ENCODE results near the gene TECPR1. TPM values are rescaled to one million over a fixed set of nuclear protein-coding genes. Genes with fewer than 3 reads are reported as not detected.

TECPR1 gene
- total RNA-seq, 4 donors from 2014 or later, result 8.1 to 18.4 (median 14.2) TPM

- no peak overlapping the region for H3K4me3 ChIP-seq (ENCODE audit: low read depth, poor library complexity, severe bottlenecking)
- intact Hi-C loops (cut with DNase I; ENCODE audit: low total_unique reads), result no loop called here
- 66 to 81% methylated on average over 17 to 21 of the region's 41 CpGs for WGBS, 2 donors
- DNase-seq (ENCODE audit: low spot score in 2 of 2), result no peak
- TF ChIP-seq POLR2A (IDR thresholded peaks at IDR 0.05), result no peak
- TF ChIP-seq CTCF (IDR thresholded peaks at IDR 0.05), result no peak
These were observed 34.1 kb downstream of the TECPR1 start for GRCh38 chr7:98217623-98218582.

DNA sequence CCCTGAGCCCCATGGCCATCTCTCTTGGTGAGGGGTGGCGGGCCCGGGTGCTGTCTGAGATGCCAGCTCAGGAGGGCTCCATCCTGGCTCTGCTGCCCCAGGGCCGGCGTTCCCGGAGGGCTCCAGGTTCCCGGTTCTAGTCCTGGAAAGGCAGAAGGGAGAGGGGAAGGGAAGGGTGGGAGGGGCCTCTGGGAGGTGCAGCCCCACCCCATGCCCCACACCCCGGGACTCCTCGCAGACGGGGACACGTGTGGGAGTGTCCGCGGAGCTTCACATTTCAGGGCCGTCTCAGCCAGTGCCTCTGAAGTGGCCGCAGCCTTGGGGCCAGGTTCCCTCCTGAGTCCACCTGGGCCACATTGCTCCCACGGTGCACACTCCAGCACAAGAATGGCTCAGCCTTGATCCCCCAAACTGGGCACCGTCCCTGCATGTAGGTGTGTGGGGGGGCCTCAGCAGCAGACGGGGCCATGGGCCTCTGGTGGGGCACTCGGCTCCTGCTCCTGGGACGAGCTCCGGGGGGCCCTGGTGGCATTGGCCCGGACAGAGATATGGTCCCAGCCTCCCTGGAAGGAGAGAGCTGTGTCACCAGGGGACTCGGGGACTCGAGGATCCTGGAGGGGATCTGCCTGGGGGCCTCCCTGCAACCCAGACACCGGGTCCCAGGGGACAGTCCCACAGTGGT lies 35.0 kb downstream of the TECPR1 start:
- intact Hi-C loops (cut with DNase I; ENCODE audit: low total_unique reads), result no loop called here
- TF ChIP-seq POLR2A (IDR thresholded peaks at IDR 0.05), result no peak
- no peak for TF ChIP-seq CTCF (IDR thresholded peaks at IDR 0.05)
- 90 to 93% methylated on average over 20 to 23 of the region's 24 CpGs for WGBS, 2 donors
- H3K4me3 ChIP-seq (ENCODE audit: low read depth, poor library complexity, severe bottlenecking), result no peak overlapping the region
- DNase-seq (ENCODE audit: low spot score in 2 of 2), result no peak

DNA sequence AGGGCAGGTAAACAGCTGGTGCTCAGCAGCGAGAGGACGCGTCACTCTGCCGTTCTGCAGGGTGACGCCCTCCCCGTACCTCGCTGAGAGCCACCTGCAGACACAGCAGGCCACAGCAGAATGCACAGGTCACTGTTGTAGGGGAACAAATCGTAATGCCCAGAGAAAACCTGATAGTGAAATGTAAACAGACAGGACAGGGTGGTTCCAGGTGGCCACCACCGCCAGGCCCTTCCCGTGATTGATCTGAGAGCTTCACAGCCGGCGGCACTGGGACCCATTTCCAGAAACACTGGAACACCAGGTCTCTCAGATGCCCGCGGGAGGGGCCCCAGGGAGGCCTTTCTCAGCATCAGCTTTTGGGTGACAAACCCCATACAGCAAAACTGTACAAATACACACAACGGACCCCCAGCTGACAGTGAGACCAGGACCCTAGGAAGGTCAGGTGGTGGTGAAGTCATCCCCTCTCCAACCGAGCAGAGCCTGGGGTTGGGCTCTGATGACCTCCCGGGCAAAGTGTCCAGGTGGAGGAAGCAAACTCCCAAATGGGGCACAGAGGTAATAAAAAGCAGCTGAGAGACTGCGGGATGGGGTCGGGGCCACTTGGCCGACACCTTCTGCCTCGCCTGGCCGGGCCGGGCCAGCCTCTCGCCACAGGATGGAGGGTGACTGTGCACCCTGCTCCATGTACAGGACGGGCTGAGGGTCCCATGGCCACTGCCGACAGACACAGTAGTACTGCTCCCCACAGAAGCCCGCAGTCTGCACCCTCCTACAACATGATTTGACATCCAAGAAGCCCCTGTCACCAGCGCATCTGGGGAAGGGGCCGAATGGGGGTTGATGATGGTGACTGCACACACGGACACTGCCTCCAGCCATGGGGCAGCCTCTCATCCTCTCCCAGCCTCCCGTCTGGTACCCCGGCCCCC lies 36.2 kb downstream of the TECPR1 start:
- H3K4me3 ChIP-seq (ENCODE audit: low read depth, poor library complexity, severe bottlenecking), result no peak overlapping the region
- no peak for TF ChIP-seq CTCF (IDR thresholded peaks at IDR 0.05)
- TF ChIP-seq POLR2A (IDR thresholded peaks at IDR 0.05), result no peak
- WGBS, 2 donors, result 85 to 88% methylated on average over 25 to 30 of the region's 32 CpGs
- intact Hi-C loops (cut with DNase I; ENCODE audit: low total_unique reads), result no loop called here
- DNase-seq (ENCODE audit: low spot score in 2 of 2), result no peak

- DNase-seq (ENCODE audit: low spot score in 2 of 2), result no peak
- TF ChIP-seq POLR2A (IDR thresholded peaks at IDR 0.05), result no peak
- TF ChIP-seq CTCF (IDR thresholded peaks at IDR 0.05), result no peak
- intact Hi-C loops (cut with DNase I; ENCODE audit: low total_unique reads), result no loop called here
These were observed 37.2 kb downstream of the TECPR1 start for GRCh38 chr7:98214811-98215321.

More at GRCh38 chr7:98214811-98215321, 37.2 kb downstream of the TECPR1 start:
- H3K4me3 ChIP-seq (ENCODE audit: low read depth, poor library complexity, severe bottlenecking), result no peak overlapping the region
- 90 to 96% methylated on average over 26 to 27 of the region's 27 CpGs for WGBS, 2 donors

Measured in lower leg skin (tissue), 4 donors.